ENCODE measurements around the gene TCF21. TPM values are rescaled to one million over a fixed set of nuclear protein-coding genes. Genes with fewer than 3 reads are reported as not detected.

Gene TCF21
- total and polyA plus RNA-seq, 11 donors, result 1.8 to 9.5 (median 3.9) TPM

DNA sequence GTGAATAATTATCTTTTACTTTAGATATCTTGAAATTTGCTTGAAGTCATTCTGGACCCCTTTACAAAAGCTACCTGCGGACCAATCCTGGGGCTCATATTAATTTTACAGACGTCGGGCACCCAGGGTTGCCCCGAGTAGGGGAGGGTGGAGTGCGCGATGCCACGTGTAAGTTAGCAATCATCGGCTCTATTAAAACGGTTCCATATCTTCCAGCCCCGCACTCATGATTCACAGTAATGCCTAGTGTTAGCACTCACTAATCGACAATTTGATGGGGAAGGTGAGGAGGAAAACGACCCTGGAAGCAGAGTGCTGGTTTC, 34.9 kb upstream of the TCF21 start:
- intact Hi-C loops (cut with DNase I), result no loop called here
- H3K9me3 ChIP-seq, result peaks cover 0 to 7% (median 0%) of the 10 kb centered on the region in 12 donors
- H3K36me3 ChIP-seq, result no peaks in the 10 kb centered on the region
- H3K4me1 ChIP-seq, result peaks cover 0 to 8% (median 0%) of the 10 kb centered on the region in 12 donors
- ATAC-seq (no peak), DNase-seq (no peak)
- 14 to 23% (median 20%) methylated on average over 12 of the region's 12 CpGs for WGBS, 4 donors
- H3K27ac ChIP-seq, result no peak overlapping the region
- H3K4me3 ChIP-seq, result peak overlapping the region in 4 of 12 donors; percentile 30 to 50 (median 40)
- peaks cover 7 to 56% (median 38%) of the 10 kb centered on the region in 9 donors for H3K27me3 ChIP-seq
- TF ChIP-seq POLR2A (IDR thresholded peaks at IDR 0.05) (no peak), CTCF (IDR thresholded peaks at IDR 0.05) (no peak)

GRCh38 chr6:133854364-133855275, 34.3 kb upstream of the TCF21 start:
- WGBS, 4 donors, result 4 to 11% (median 9%) methylated on average over 29 to 40 of the region's 40 CpGs
- H3K27me3 ChIP-seq, result peaks cover 7 to 62% (median 38%) of the 10 kb centered on the region in 9 donors
- H3K9me3 ChIP-seq, result peaks cover 0 to 12% (median 0%) of the 10 kb centered on the region in 12 donors
- intact Hi-C loops (cut with DNase I), result no loop called here
- TF ChIP-seq CTCF (IDR thresholded peaks at IDR 0.05) (no peak), POLR2A (IDR thresholded peaks at IDR 0.05) (no peak)
- H3K4me3 ChIP-seq, result peak overlapping the region in 10 of 12 donors; percentile 14 to 50 (median 36)
- no peak for DNase-seq
- peak overlapping the region in 1 of 12 donors; percentile 19 for H3K27ac ChIP-seq
- ATAC-seq, result peak in 1 of 4 donors; percentile 34
- H3K36me3 ChIP-seq, result no peaks in the 10 kb centered on the region
- H3K4me1 ChIP-seq, result peaks cover 0 to 8% (median 0%) of the 10 kb centered on the region in 12 donors

DNA sequence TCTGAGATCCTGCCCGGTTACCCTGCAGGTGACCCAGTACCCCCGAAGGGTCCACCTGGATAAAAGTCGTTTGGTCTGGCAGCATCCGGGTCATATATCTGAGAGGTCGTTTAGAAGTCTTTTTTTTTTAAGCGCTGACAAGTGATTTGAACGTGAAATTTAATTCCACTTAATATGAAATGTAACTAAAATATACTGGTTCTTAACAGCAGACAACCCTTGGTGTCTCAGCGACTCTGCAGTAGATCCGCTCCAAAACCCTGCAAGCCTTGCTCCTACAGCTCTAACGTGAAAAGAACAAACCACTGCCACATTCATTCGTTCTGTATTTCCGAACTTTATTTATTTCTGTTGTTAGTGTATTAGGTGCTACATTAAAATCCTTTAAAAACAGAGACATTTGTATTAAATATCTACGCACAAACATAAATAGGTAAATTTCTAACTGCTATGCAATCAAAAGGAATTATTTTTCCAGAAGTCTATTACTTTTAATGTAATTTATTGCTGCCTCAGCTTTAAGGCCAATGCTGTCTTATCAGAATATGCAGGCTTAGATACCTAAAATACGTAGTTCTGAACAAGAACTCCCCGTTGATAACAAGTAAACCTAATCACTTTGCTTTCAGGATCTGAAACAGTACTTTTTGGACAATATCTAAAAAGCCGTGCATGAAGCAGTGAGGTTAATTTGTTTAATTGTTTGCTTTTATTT, 33.5 kb upstream of the TCF21 start:
- WGBS, 4 donors, result 12 to 21% (median 19%) methylated on average over 16 of the region's 16 CpGs

More for the DNA sequence above, 33.5 kb upstream of the TCF21 start:
- intact Hi-C loops (cut with DNase I), result no loop called here
- ATAC-seq, result no peak
- H3K27me3 ChIP-seq, result peaks cover 7 to 64% (median 38%) of the 10 kb centered on the region in 9 donors
- peak overlapping the region in 10 of 12 donors; percentile 14 to 50 (median 36) for H3K4me3 ChIP-seq
- no peak for TF ChIP-seq CTCF (IDR thresholded peaks at IDR 0.05)
- no peak for TF ChIP-seq POLR2A (IDR thresholded peaks at IDR 0.05)
- no peaks in the 10 kb centered on the region for H3K36me3 ChIP-seq
- peaks cover 0 to 13% (median 0%) of the 10 kb centered on the region in 12 donors for H3K9me3 ChIP-seq
- no peak for DNase-seq
- peaks cover 0 to 8% (median 0%) of the 10 kb centered on the region in 12 donors for H3K4me1 ChIP-seq
- H3K27ac ChIP-seq, result no peak overlapping the region
